Transverse colon (tissue), 4 donors: ENCODE data around the gene APOL3. TPM values are rescaled to one million over a fixed set of nuclear protein-coding genes. Genes with fewer than 3 reads are reported as not detected.

Experiments used
- DNase-seq: peaks from one replicate; pipeline ENCODE4 v3.0.0-alpha.2; 2019
- H3K27ac ChIP-seq, 4 donors: fragments of 200-600 bp; sonication (generic); 2 replicates each; pipeline ENCODE4 v1.5.1; 2016 to 2018; ENCODE audit warnings: inconsistent platforms in 4 of 4
- H3K27me3 ChIP-seq: fragments of 200-600 bp; sonication (generic); 2 replicates; pipeline ENCODE4 v1.5.1; 2017; ENCODE audit warnings: inconsistent platforms
- H3K36me3 ChIP-seq, 4 donors: fragments of 200-600 bp; sonication (generic); 2 replicates each; pipeline ENCODE4 v1.5.1; 2017 to 2019; ENCODE audit warnings: inconsistent platforms in 4 of 4
- H3K4me1 ChIP-seq, 4 donors: fragments of 200-600 bp; sonication (generic); 2 replicates each; pipeline ENCODE4 v1.5.1; 2017 to 2020; ENCODE audit warnings: inconsistent platforms in 4 of 4
- H3K4me3 ChIP-seq, 4 donors: fragments of 200-600 bp; sonication (generic); 1 replicate in 1 of 4; 2 replicates in 3 of 4; pipeline versions ENCODE4 v1.5.1 to v1.6.1; 2017 to 2019; ENCODE audit warnings: inconsistent platforms in 4 of 4
- H3K9me3 ChIP-seq, 2 donors: fragments of 200-600 bp; sonication (generic); 2 replicates each; pipeline ENCODE4 v1.5.1; 2017 to 2019; ENCODE audit warnings: inconsistent platforms in 2 of 2
- EP300 ChIP-seq: sonication (generic); formaldehyde crosslinking; IDR thresholded peaks from one replicate; pipeline ENCODE4 v1.6.1; 2017; ENCODE audit warnings: antibody characterized with exemption, low read depth
- POLR2A ChIP-seq: fragments of 450-650 bp; IDR thresholded peaks from one replicate; pipeline ENCODE4 v1.6.1; 2016; ENCODE audit warnings: antibody characterized with exemption, mild to moderate bottlenecking, moderate library complexity
- POLR2AphosphoS5 ChIP-seq, 3 donors: sonication (generic); formaldehyde crosslinking; IDR thresholded peaks; one replicate each; pipeline ENCODE4 v1.6.1; 2016; ENCODE audit warnings: antibody characterized with exemption in 3 of 3
- WGBS, 2 donors: methylation state at CpG; one replicate each; pipeline ENCODE4 v1.1.5; 2018; ENCODE audit warnings: low coverage in 1 of 2; 5-methylcytosine and 5-hydroxymethylcytosine counted together
- in situ Hi-C, 4 donors: fragments of 200-750 bp; cut with MboI; loops; one replicate each; pipeline versions ENCODE4 v1.15.0 to v1.15.1; 2017; ENCODE audit warnings: low sequenced_read_pairs in 3 of 4, low pct_ligation_motif_present in 1 of 4, low pct_unique_long_range_greater_than_20kb in 1 of 4
- intact Hi-C: fragments of 100-400 bp; cut with DNase I; formaldehyde crosslinking; loops from one replicate; pipeline ENCODE4 v1.15.1; 2023; ENCODE audit warnings: low total_unique reads
- total RNA-seq, 4 donors: library from RNA; depleted of rRNA; stranded (reverse); fragments of >200 nt; gene quantifications; one replicate each; pipeline ENCODE4 v1.1.0, GENCODE V29; 2016
- TF ChIP-seq, protein P1 (sequence below), 5 experiments: fragments of 200-600 bp in 3 of 5; fragments of 450-650 bp in 2 of 5; sonication (generic) in 3 of 5; IDR thresholded peaks; 1 replicate in 2 of 5; 2 replicates in 3 of 5; pipeline ENCODE4 v1.5.1; 2016 to 2017; ENCODE audit warnings: antibody characterized with exemption in 5 of 5, inconsistent platforms in 3 of 5, mild to moderate bottlenecking in 2 of 5, moderate library complexity in 1 of 5

Gene APOL3
- total RNA-seq, 4 donors from 2014 or later = 8.7 to 53.9 (median 19.4) TPM

DNA sequence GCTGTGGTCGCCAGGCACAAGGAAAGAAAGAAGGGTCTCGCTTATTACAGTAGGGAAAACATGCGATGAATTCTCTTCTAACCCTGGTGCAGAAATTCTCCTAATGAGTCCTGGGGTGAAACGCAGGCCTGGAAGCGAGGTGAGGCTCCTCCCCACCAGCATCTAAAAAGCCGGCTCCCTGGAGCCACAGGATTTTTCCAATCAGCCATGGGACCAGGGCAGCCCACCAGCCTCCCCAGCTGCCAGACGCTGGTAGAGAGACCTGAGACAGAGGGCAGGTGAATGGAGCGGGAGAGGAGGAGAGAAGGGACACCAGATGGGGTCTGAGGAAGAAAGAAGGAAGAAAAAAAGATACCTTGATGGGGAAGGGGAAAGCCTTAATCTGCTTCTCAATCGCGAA, 28.6 kb downstream of the APOL3 start:
- H3K9me3 ChIP-seq = no peaks in the 10 kb centered on the region
- no peak overlapping the region for H3K4me3 ChIP-seq
- no peak for DNase-seq
- no peaks in the 10 kb centered on the region for H3K4me1 ChIP-seq
- WGBS, 2 donors = 89% methylated on average over 4 to 10 of the region's 10 CpGs
- H3K27me3 ChIP-seq = peaks cover 8% of the 10 kb centered on the region
- H3K27ac ChIP-seq = no peak overlapping the region
- H3K36me3 ChIP-seq = no peaks in the 10 kb centered on the region
- in situ Hi-C loops = no loop called here
- intact Hi-C loops = no loop called here
- TF ChIP-seq, protein P1, sequence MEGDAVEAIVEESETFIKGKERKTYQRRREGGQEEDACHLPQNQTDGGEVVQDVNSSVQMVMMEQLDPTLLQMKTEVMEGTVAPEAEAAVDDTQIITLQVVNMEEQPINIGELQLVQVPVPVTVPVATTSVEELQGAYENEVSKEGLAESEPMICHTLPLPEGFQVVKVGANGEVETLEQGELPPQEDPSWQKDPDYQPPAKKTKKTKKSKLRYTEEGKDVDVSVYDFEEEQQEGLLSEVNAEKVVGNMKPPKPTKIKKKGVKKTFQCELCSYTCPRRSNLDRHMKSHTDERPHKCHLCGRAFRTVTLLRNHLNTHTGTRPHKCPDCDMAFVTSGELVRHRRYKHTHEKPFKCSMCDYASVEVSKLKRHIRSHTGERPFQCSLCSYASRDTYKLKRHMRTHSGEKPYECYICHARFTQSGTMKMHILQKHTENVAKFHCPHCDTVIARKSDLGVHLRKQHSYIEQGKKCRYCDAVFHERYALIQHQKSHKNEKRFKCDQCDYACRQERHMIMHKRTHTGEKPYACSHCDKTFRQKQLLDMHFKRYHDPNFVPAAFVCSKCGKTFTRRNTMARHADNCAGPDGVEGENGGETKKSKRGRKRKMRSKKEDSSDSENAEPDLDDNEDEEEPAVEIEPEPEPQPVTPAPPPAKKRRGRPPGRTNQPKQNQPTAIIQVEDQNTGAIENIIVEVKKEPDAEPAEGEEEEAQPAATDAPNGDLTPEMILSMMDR (IDR thresholded peaks at IDR 0.05) = no peak
- no peak for TF ChIP-seq POLR2AphosphoS5 (IDR thresholded peaks at IDR 0.05)
- TF ChIP-seq POLR2A = no peak

DNA sequence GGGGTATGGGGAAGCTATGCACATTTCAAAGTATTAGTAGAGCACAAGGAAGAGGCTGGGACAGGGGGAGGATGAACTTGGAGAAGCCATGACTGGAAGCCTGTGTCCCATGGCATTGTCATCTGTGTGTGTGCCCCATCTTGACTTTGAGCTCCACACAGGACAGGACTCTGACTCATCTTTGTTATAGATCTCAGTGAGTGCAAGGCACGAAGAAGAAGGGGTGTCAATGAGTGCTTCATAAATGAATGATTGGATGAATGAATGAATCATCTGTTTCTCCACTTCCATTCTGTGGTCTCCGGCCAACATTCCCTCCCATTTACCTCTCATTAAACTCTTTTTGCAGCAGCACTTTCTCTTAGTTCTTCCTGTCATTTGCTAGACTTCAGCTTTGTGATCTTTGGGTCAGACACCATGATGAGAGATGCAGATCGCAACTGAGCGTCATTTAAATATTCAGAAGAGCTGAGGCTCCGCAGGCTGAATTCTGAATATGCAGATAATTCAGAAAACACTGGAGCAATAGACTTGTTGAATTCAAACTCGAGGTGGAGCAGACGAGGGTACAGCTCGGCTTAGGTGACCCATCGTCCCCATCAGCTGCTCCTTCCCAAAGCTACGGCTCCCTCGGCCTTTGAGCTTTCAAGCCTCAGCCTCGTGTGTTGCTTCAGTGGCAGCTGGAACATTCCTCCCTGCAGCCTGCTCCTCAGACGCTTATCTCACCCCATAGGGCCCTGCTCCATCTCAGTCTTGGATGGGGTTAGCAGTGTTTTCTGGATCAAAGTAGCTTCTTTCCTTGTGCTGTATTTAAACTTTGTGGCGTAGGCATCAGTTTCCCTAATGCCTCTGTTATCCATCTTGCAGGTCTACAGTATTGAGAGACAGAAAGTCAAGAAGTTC, 30.8 kb downstream of the APOL3 start:
- 78 to 82% methylated on average over 3 to 14 of the region's 14 CpGs for WGBS, 2 donors

DNA sequence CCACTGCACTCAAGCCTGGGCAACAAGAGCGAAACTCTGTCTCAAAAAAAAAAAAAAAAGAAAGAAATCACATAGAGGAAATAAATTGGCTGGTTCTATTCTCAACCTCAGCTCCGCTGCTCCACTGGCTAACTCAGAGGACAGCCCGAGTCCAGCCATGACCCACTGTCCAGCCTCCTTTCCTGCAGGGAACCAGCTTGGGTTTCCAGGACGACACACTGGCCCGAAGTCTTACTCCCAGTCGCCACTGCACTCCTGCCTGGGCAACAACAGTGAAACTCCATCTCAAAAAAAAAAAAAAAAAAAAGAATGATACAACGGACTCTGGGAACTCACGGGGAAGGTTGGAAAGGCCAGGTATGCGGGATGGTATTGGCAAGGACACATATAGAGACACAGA, 31.5 kb downstream of the APOL3 start:
- Histone ChIP-seq H3K27me3 (peaks cover 8% of the 10 kb centered on the region), H3K9me3 (no peaks in the 10 kb centered on the region), H3K36me3 (no peaks in the 10 kb centered on the region), H3K4me3 (no peak overlapping the region), H3K4me1 (peaks cover 0 to 4% (median 0%) of the 10 kb centered on the region in 4 donors), H3K27ac (no peak overlapping the region)
- no peak for TF ChIP-seq POLR2A
- TF ChIP-seq, protein P1 (IDR thresholded peaks at IDR 0.05) = no peak
- TF ChIP-seq POLR2AphosphoS5 (IDR thresholded peaks at IDR 0.05) = no peak
- TF ChIP-seq EP300 = no peak
- in situ Hi-C loops = loop anchor here in 2 of 4 donors (10.0 kb wide), 4 partner anchors 194 to 774 kb away; no protein-coding TSS in a partner anchor
- 93 to 100% methylated on average over 4 to 9 of the region's 9 CpGs for WGBS, 2 donors
- intact Hi-C loops = loop anchor here (10.0 kb wide), 1 partner anchor 204 kb away; no protein-coding TSS in a partner anchor
- DNase-seq = no peak

More for the DNA sequence above, 30.8 kb downstream of the APOL3 start:
- in situ Hi-C loops = loop anchor here in 2 of 4 donors (10.0 kb wide), 4 partner anchors 195 to 775 kb away; no protein-coding TSS in a partner anchor
- no peaks in the 10 kb centered on the region for H3K36me3 ChIP-seq
- intact Hi-C loops = loop anchor here (10.0 kb wide), 1 partner anchor 205 kb away; no protein-coding TSS in a partner anchor
- H3K9me3 ChIP-seq = no peaks in the 10 kb centered on the region
- DNase-seq = no peak
- no peak overlapping the region for H3K4me3 ChIP-seq
- H3K4me1 ChIP-seq = no peaks in the 10 kb centered on the region
- H3K27me3 ChIP-seq = peaks cover 8% of the 10 kb centered on the region
- TF ChIP-seq, protein P1 (IDR thresholded peaks at IDR 0.05) = no peak
- TF ChIP-seq POLR2AphosphoS5 (IDR thresholded peaks at IDR 0.05) (no peak), EP300 (no peak), POLR2A (no peak)
- no peak overlapping the region for H3K27ac ChIP-seq

DNA sequence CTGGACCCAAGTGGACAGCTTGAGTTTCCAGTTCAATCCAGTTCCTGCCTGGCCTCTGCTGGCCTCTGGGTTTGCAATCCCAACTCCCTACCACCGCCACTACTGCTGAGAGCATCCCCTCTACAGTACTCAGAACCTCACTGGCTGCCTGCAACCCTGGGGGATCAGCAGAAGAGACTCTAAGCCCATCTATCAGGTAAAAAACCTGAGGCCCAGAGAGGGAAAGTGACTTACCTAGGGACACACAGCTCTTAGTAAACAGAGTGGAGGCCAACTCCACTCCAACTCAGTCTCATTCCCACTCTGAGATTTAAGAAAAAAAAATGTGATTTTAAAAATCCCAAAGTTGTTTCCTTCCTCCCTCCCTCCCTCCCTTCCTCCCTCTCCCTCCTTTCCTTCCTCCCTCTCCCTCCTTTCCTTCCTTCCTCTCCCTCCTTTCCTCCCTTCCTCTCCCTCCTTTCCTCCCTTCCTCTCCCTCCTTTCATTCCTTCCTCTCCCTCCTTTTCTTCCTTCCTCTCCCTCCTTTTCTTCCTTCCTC, 34.5 kb downstream of the APOL3 start:
- WGBS, 2 donors = 95% methylated on average over 1 of the region's 1 CpG; no CpG with 5 or more reads in 1 of the 2 donors
- no peaks in the 10 kb centered on the region for H3K36me3 ChIP-seq
- intact Hi-C loops = loop anchor here (10.0 kb wide), 1 partner anchor 201 kb away; no protein-coding TSS in a partner anchor
- in situ Hi-C loops = loop anchor here in 2 of 4 donors (10.0 kb wide), 4 partner anchors 191 to 771 kb away; no protein-coding TSS in a partner anchor
- TF ChIP-seq POLR2AphosphoS5 (IDR thresholded peaks at IDR 0.05) (no peak), POLR2A (no peak), EP300 (no peak)
- TF ChIP-seq, protein P1 (IDR thresholded peaks at IDR 0.05) = no peak
- H3K9me3 ChIP-seq = no peaks in the 10 kb centered on the region
- H3K4me1 ChIP-seq = peaks cover 0 to 11% (median 2%) of the 10 kb centered on the region in 4 donors
- no peak overlapping the region for H3K27ac ChIP-seq
- DNase-seq = no peak
- peaks cover 8% of the 10 kb centered on the region for H3K27me3 ChIP-seq
- no peak overlapping the region for H3K4me3 ChIP-seq
